Rectal smooth muscle tissue (tissue), 1 donor: ENCODE results near the gene MED1.
"Not testable (repeated sequence)": the region's sequence is repeated elsewhere in the genome, so short reads cannot be mapped to it uniquely, and the experiment has no call there.

Experiments
- H3K27ac ChIP-seq: one replicate; pipeline ENCODE4 v1.7.0; 2013; ENCODE audit warnings: low read depth, low read length, inconsistent platforms
- H3K27me3 ChIP-seq: one replicate; pipeline ENCODE4 v1.7.0; 2013; ENCODE audit warnings: low read length; ENCODE audit not compliant: control insufficient read depth, insufficient read depth
- H3K36me3 ChIP-seq: one replicate; pipeline ENCODE4 v1.7.0; 2013; ENCODE audit warnings: low read length; ENCODE audit not compliant: control insufficient read depth, insufficient read depth
- H3K4me1 ChIP-seq: one replicate; pipeline ENCODE4 v1.7.0; 2013; ENCODE audit warnings: low read length; ENCODE audit not compliant: control insufficient read depth, insufficient read depth
- H3K4me3 ChIP-seq: one replicate; pipeline ENCODE4 v1.7.0; 2013; ENCODE audit warnings: low read length
- H3K9ac ChIP-seq: one replicate; pipeline ENCODE4 v1.7.0; 2013; ENCODE audit warnings: low read length

The MED1 gene

GRCh38 chr17:39450847-39451581 lies at the start of gene MED1:
Gene MED1, minus strand, starts transcription at chr17:39451263. Its CDS starts 201 bp downstream, at chr17:39451062.
- Histone ChIP-seq H3K4me1 (no peaks in the 10 kb centered on the region), H3K9ac (peak within 1 kb of the TSS; percentile 79), H3K36me3 (no peaks in the 10 kb centered on the region), H3K27me3 (no peaks in the 10 kb centered on the region), H3K4me3 (peak within 1 kb of the TSS; percentile 87), H3K27ac (peak within 1 kb of the TSS; percentile 87)

GRCh38 chr17:39496921-39497320 lies 45.9 kb upstream of the MED1 start:
- not testable (repeated sequence) for H3K27me3 ChIP-seq, H3K4me3 ChIP-seq, H3K4me1 ChIP-seq, H3K9ac ChIP-seq, H3K27ac ChIP-seq
- peaks cover 19% of the 10 kb centered on the region for H3K36me3 ChIP-seq

GRCh38 chr17:39487946-39488345 lies 36.9 kb upstream of the MED1 start:
- H3K36me3 ChIP-seq, result peaks cover 11% of the 10 kb centered on the region
- no peak overlapping the region for H3K9ac ChIP-seq
- no peaks in the 10 kb centered on the region for H3K27me3 ChIP-seq
- H3K27ac ChIP-seq, result no peak overlapping the region
- H3K4me3 ChIP-seq, result no peak overlapping the region
- H3K4me1 ChIP-seq, result no peaks in the 10 kb centered on the region

GRCh38 chr17:39487490-39487889 lies 36.4 kb upstream of the MED1 start:
- H3K4me3 ChIP-seq, H3K27me3 ChIP-seq, H3K36me3 ChIP-seq, H3K9ac ChIP-seq, H3K4me1 ChIP-seq, H3K27ac ChIP-seq: not testable (repeated sequence)

- H3K9ac ChIP-seq, result no peak overlapping the region
- H3K4me1 ChIP-seq, result no peaks in the 10 kb centered on the region
- no peaks in the 10 kb centered on the region for H3K27me3 ChIP-seq
- no peak overlapping the region for H3K4me3 ChIP-seq
- no peak overlapping the region for H3K27ac ChIP-seq
- peaks cover 8% of the 10 kb centered on the region for H3K36me3 ChIP-seq
These were observed 35.2 kb upstream of the MED1 start for GRCh38 chr17:39486242-39486641.

- Histone ChIP-seq H3K4me3 (no peak overlapping the region), H3K9ac (no peak overlapping the region), H3K27ac (no peak overlapping the region), H3K4me1 (no peaks in the 10 kb centered on the region), H3K27me3 (no peaks in the 10 kb centered on the region), H3K36me3 (peaks cover 3% of the 10 kb centered on the region)
These were observed 34.5 kb upstream of the MED1 start for GRCh38 chr17:39485555-39485954.

GRCh38 chr17:39484178-39484577 lies 33.1 kb upstream of the MED1 start:
- no peak overlapping the region for H3K9ac ChIP-seq
- no peaks in the 10 kb centered on the region for H3K4me1 ChIP-seq
- H3K36me3 ChIP-seq, result peaks cover 2% of the 10 kb centered on the region
- no peak overlapping the region for H3K4me3 ChIP-seq
- no peak overlapping the region for H3K27ac ChIP-seq
- no peaks in the 10 kb centered on the region for H3K27me3 ChIP-seq

- peaks cover 2% of the 10 kb centered on the region for H3K36me3 ChIP-seq
- H3K27me3 ChIP-seq, result no peaks in the 10 kb centered on the region
- H3K9ac ChIP-seq, result no peak overlapping the region
- H3K27ac ChIP-seq, result no peak overlapping the region
- no peak overlapping the region for H3K4me3 ChIP-seq
- no peaks in the 10 kb centered on the region for H3K4me1 ChIP-seq
These were observed 32.4 kb upstream of the MED1 start for GRCh38 chr17:39483506-39483905.

GRCh38 chr17:39479631-39480030 lies 28.6 kb upstream of the MED1 start:
- H3K27me3 ChIP-seq, H3K9ac ChIP-seq, H3K4me1 ChIP-seq, H3K36me3 ChIP-seq, H3K4me3 ChIP-seq, H3K27ac ChIP-seq: not testable (repeated sequence)

- no peaks in the 10 kb centered on the region for H3K27me3 ChIP-seq
- H3K4me1 ChIP-seq, result no peaks in the 10 kb centered on the region
- H3K9ac ChIP-seq, result no peak overlapping the region
- peaks cover 7% of the 10 kb centered on the region for H3K36me3 ChIP-seq
- no peak overlapping the region for H3K4me3 ChIP-seq
- H3K27ac ChIP-seq, result no peak overlapping the region
These were observed 22.2 kb upstream of the MED1 start for GRCh38 chr17:39473310-39473709.

GRCh38 chr17:39468610-39469009 lies 17.5 kb upstream of the MED1 start:
- H3K9ac ChIP-seq, H3K27me3 ChIP-seq, H3K27ac ChIP-seq, H3K4me3 ChIP-seq, H3K36me3 ChIP-seq, H3K4me1 ChIP-seq: not testable (repeated sequence)

- H3K36me3 ChIP-seq, H3K9ac ChIP-seq, H3K27me3 ChIP-seq, H3K27ac ChIP-seq, H3K4me3 ChIP-seq: not testable (repeated sequence)
- peaks cover 11% of the 10 kb centered on the region for H3K4me1 ChIP-seq
These were observed 13.6 kb upstream of the MED1 start for GRCh38 chr17:39464639-39465181.
